T1000 (cell line): ENCODE results near the gene SMIM27.
"Not testable (repeated sequence)": the region's sequence is repeated elsewhere in the genome, so short reads cannot be mapped to it uniquely, and the experiment has no call there.

Experiments used
- DNase-seq: peaks from one replicate; lab custom pipeline; 2025; ENCODE audit warnings: mixed read lengths; lab: John Stamatoyannopoulos, UW

SMIM27 gene

DNA sequence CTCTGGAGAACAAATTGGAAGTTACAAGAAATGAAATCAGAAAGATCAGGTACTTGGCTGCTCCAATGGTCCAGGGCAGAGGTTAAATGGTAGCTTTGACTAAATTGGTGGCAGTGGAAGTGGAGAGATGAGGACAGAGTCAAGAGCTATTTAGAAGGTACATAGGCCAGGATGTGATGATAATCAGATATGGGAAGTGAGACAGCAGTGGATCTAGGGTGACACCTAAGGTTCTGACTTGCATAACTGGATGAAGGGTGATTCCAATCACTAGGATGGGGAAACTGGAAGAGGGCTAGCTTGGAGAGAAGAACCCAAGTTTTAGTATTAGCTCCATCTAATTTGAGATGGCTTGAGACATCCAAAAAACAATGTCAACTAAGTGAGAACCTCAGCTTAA is 44.8 kb downstream of the SMIM27 start:
- no peak for DNase-seq

DNA sequence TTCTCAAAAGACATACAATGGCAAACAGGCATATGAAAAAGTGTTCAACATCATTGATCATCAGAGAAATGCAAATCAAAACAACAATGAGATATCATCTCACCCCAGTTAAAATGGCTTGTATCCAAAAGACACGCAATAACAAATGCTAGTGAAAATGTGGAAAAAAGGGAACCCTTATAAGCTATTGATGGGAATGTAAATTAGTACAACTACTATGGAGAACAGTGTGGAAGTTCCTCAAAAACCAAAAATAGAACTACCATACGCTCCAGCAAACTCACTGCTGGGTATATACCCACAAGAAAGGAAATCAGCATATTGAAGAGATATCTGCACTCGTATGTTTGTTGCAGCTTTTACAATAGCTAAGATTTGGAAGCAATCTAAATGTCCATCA is 46.9 kb downstream of the SMIM27 start:
- not testable (repeated sequence) for DNase-seq
